Lower lobe of right lung (tissue), 2 donors: Measurements from ENCODE around the gene SNX8. TPM values are rescaled to one million over a fixed set of nuclear protein-coding genes. Genes with fewer than 3 reads are reported as not detected.
A peak's percentile ranks its signal among the peaks of the same experiment; 100 is the strongest.

Source experiments
- ATAC-seq, 2 donors: fragments of 200-7000 bp; cut with Tn5 transposase; one replicate each; pipeline ENCODE4 v1.9.1; 2020 to 2022; ENCODE audit warnings: mild to moderate bottlenecking in 2 of 2, moderate library complexity in 2 of 2
- DNase-seq: peaks from one replicate; pipeline ENCODE4 v3.0.0-alpha.2; 2020
- H3K27ac ChIP-seq: fragments of 200-600 bp; one replicate; pipeline ENCODE4 v1.8.0; 2022
- H3K27me3 ChIP-seq: fragments of 200-600 bp; one replicate; pipeline ENCODE4 v1.8.0; 2022; ENCODE audit warnings: low read depth
- H3K36me3 ChIP-seq: fragments of 200-600 bp; one replicate; pipeline ENCODE4 v1.8.0; 2022; ENCODE audit warnings: mild to moderate bottlenecking
- H3K4me1 ChIP-seq: fragments of 200-600 bp; one replicate; pipeline ENCODE4 v1.8.0; 2022
- H3K4me3 ChIP-seq: fragments of 200-600 bp; one replicate; pipeline ENCODE4 v1.8.0; 2022; ENCODE audit warnings: mild to moderate bottlenecking
- H3K9me3 ChIP-seq: fragments of 200-600 bp; one replicate; pipeline ENCODE4 v1.8.0; 2022
- intact Hi-C: fragments of 100-400 bp; cut with DNase I; formaldehyde crosslinking; loops from one replicate; pipeline ENCODE4 v1.11.0; 2022
- total RNA-seq: library from RNA; stranded (reverse); fragmentation: NEBNext Ultra II Directional; extraction: Animal tissue kit (Norgen Biotek cat#: 25700); gene quantifications from one replicate; pipeline ENCODE4 v1.2.1, GENCODE V29; 2021
- TF ChIP-seq, protein P1 (sequence below): fragments of 200-600 bp; IDR thresholded peaks from one replicate; pipeline ENCODE4 v1.8.0; 2022; ENCODE audit warnings: antibody characterized with exemption, mild to moderate bottlenecking
- donor health status: DM: no; HTN: yes; CAD: no; lungs with severe emphysema.

SNX8 gene
- total RNA-seq, 1 donor from 2014 or later = 43.1 TPM

DNA sequence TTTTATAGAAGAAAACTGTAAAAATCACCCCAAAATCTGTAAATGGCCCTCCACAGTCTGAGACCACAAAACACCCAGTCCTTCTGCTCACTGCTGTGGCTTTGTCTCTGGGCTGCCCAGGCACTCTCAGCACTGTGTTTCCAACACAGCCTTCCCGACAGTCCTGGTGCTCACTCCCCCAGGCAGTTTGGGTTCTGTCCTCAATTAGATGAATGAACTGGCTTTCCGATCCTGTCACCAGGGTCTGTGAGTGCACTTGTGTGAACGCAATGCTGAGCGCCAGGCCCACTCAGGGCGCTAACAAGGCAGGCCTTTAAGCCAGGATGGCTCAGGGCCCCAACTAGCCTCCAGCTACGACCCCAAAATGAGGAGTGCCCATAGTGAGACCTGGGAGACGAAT, 84.8 kb downstream of the SNX8 start:
- intact Hi-C loops = no loop called here
- Histone ChIP-seq H3K4me3 (no peak overlapping the region), H3K4me1 (peaks cover 44% of the 10 kb centered on the region), H3K27ac (no peak overlapping the region), H3K27me3 (no peaks in the 10 kb centered on the region), H3K36me3 (peaks cover 57% of the 10 kb centered on the region), H3K9me3 (no peaks in the 10 kb centered on the region)
- TF ChIP-seq, protein P1, sequence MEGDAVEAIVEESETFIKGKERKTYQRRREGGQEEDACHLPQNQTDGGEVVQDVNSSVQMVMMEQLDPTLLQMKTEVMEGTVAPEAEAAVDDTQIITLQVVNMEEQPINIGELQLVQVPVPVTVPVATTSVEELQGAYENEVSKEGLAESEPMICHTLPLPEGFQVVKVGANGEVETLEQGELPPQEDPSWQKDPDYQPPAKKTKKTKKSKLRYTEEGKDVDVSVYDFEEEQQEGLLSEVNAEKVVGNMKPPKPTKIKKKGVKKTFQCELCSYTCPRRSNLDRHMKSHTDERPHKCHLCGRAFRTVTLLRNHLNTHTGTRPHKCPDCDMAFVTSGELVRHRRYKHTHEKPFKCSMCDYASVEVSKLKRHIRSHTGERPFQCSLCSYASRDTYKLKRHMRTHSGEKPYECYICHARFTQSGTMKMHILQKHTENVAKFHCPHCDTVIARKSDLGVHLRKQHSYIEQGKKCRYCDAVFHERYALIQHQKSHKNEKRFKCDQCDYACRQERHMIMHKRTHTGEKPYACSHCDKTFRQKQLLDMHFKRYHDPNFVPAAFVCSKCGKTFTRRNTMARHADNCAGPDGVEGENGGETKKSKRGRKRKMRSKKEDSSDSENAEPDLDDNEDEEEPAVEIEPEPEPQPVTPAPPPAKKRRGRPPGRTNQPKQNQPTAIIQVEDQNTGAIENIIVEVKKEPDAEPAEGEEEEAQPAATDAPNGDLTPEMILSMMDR = no peak
- DNase-seq (no peak), ATAC-seq (no peak)

DNA sequence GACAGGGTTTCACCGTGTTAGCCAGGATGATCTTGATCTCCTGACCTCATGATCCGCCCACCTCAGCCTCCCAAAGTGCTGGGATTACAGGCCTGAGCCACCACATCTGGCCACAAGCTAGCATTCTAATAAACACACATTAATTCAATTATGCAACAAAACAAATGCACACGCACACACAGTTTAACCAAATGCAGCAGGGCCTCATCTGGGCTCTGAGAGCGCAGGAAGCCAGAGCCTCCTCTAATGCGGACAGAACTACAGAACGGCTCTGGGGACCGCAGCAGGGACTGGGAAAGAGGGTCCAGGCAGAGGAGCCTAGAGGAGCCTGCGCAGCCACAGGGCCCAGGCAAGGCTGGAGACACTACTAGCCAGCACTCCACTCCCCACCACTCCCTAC, 85.3 kb downstream of the SNX8 start:
- H3K4me3 ChIP-seq = no peak overlapping the region
- H3K27ac ChIP-seq = no peak overlapping the region
- TF ChIP-seq, protein P1 = no peak
- H3K36me3 ChIP-seq = peaks cover 55% of the 10 kb centered on the region
- no peaks in the 10 kb centered on the region for H3K9me3 ChIP-seq
- DNase-seq (no peak), ATAC-seq (no peak)
- peaks cover 49% of the 10 kb centered on the region for H3K4me1 ChIP-seq
- H3K27me3 ChIP-seq = no peaks in the 10 kb centered on the region
- intact Hi-C loops = no loop called here

DNA sequence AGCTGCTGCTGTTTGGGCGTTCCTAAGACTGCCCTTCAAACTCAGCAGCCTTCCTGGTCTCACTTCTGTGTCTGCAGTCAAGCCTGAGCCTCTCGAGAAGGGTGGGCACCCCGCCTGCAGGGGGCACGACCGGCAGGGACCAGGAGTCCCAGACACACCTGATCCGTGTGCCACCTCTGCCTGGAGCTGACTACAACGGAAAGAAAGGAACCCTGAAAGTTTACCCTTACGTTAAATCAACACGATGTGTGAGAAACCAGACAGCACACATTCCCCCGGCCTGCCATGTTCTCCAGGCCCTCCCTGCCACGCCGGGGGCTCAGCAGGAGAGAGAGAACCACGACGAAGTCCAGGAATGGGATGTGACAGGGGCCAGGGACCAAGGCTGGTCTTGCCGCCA, 86.5 kb downstream of the SNX8 start:
- no peak for ATAC-seq
- TF ChIP-seq, protein P1 = no peak
- no peak overlapping the region for H3K4me3 ChIP-seq
- no peaks in the 10 kb centered on the region for H3K9me3 ChIP-seq
- H3K27me3 ChIP-seq = no peaks in the 10 kb centered on the region
- no peak for DNase-seq
- peaks cover 41% of the 10 kb centered on the region for H3K4me1 ChIP-seq
- intact Hi-C loops = no loop called here
- peaks cover 67% of the 10 kb centered on the region for H3K36me3 ChIP-seq
- H3K27ac ChIP-seq = no peak overlapping the region

DNA sequence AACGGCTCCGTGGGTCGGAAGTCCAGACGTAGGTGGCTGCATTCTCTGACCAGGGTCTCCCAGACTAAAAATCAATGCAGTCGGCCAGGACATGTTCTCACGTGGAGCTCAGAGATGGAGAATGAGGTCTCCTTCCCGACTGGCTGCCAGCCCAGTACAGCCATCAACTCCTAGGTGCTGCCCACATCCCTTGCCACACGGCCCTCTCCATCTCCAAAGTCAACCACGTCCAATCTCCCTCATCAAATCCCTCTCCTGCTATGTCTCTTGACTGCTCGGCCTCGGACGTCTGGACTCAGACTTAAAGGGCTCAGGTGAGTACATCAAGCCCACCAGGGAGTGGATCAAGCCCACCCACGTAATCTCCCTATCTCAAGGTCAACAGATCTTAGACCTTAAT, 88.4 kb downstream of the SNX8 start:
- Histone ChIP-seq H3K4me3 (no peak overlapping the region), H3K36me3 (peaks cover 86% of the 10 kb centered on the region), H3K27ac (peak overlapping the region; percentile 63), H3K4me1 (peaks cover 27% of the 10 kb centered on the region), H3K9me3 (no peaks in the 10 kb centered on the region), H3K27me3 (no peaks in the 10 kb centered on the region)
- TF ChIP-seq, protein P1 = no peak
- ATAC-seq = no peak
- DNase-seq = no peak
- intact Hi-C loops = no loop called here

DNA sequence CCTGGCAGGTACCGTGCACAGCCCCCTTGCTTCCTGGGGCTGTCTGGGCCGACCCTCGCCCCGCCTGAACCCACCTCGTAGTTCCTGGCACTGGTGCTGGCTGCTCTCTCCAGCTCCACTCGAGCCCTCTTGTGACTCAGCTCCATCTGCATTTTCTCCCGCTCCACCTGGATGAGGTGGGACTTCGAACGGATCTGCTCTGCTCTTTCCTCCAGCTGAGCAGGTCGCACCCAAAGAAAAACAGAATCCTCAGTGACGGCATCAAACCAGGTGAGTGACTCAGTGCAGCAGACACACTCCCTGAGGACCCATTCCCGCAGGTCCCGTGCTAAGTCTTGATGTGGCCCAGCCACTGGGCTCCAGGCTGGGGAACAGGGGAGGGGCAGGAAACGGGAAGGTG, 88.9 kb downstream of the SNX8 start:
- Histone ChIP-seq H3K27ac (peak overlapping the region; percentile 63), H3K4me3 (no peak overlapping the region), H3K36me3 (peaks cover 88% of the 10 kb centered on the region), H3K9me3 (no peaks in the 10 kb centered on the region), H3K4me1 (peaks cover 22% of the 10 kb centered on the region), H3K27me3 (no peaks in the 10 kb centered on the region)
- ATAC-seq = peak; percentile 81 to 86
- intact Hi-C loops = no loop called here
- TF ChIP-seq, protein P1 = no peak
- no peak for DNase-seq

DNA sequence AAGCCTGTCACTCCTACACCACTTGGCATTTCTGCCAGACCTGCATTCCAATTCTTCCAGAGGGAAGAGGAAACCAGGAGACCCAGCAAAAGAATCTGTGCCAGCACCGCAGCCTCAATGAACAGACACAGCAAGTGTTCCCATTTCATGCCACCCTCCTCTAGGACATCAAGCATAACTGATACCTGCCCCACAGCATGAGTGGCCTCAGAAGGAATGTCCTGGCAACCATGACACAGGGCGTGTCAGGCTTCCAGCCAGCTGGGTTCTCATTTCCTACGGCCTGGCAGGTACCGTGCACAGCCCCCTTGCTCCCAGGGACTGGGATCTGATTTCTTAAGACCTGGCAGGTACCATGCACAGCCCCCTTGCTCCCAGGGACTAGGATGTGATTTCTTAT, 89.3 kb downstream of the SNX8 start:
- H3K36me3 ChIP-seq = peaks cover 90% of the 10 kb centered on the region

More for the DNA sequence above, 89.3 kb downstream of the SNX8 start:
- Histone ChIP-seq H3K27me3 (no peaks in the 10 kb centered on the region), H3K9me3 (no peaks in the 10 kb centered on the region), H3K4me1 (peaks cover 18% of the 10 kb centered on the region), H3K27ac (peak overlapping the region; percentile 63), H3K4me3 (no peak overlapping the region)
- intact Hi-C loops = no loop called here
- peak; percentile 76 for DNase-seq
- TF ChIP-seq, protein P1 = no peak
- peak; percentile 87 to 90 for ATAC-seq
